ENCODE results near the gene LAP3. TPM values are rescaled to one million over a fixed set of nuclear protein-coding genes. Genes with fewer than 3 reads are reported as not detected.

LAP3 gene
- total RNA-seq, 1 donor from 2014 or later = 81.6 TPM

GRCh38 chr4:17657090-17657489, 80.1 kb downstream of the LAP3 start:
- no peak for DNase-seq (ENCODE audit: low spot score, unreplicated experiment)
- Mint-ChIP-seq H3K27me3 (peaks cover 4% of the 10 kb centered on the region), H3K4me3 (ENCODE audit: low read depth) (no peak overlapping the region), H3K27ac (no peak overlapping the region), H3K9me3 (ENCODE audit: low read depth) (no peaks in the 10 kb centered on the region), H3K4me1 (ENCODE audit: low read depth) (no peaks in the 10 kb centered on the region), H3K36me3 (ENCODE audit: insufficient read depth) (no peaks in the 10 kb centered on the region)
- TF ChIP-seq CTCF (IDR thresholded peaks at IDR 0.05; ENCODE audit: unreplicated experiment) = no peak

Other genes with a start within 250 kb of the LAP3 start
- 52.0 and 53.0 TPM in 2 replicates for gene QDPR, start 65.1 kb upstream of the LAP3 start, total RNA-seq
- gene CLRN2, start 62.0 kb upstream of the LAP3 start, total RNA-seq = not detected in 2 replicates
- 108 and 115 TPM in 2 replicates for gene MED28, start 37.4 kb downstream of the LAP3 start, total RNA-seq
- gene FAM184B, start 204.4 kb downstream of the LAP3 start, total RNA-seq = 0.17 and 0.20 TPM in 2 replicates
- 63.1 and 72.3 TPM in 2 replicates for gene DCAF16, start 233.6 kb downstream of the LAP3 start, total RNA-seq
- gene NCAPG, start 233.8 kb downstream of the LAP3 start, total RNA-seq = 17.9 and 22.0 TPM in 2 replicates

Data from progenitor cell of endocrine pancreas (in vitro differentiated cells).